H1 (cell line): ENCODE measurements around the gene CACNB2. TPM values are rescaled to one million over a fixed set of nuclear protein-coding genes. Genes with fewer than 3 reads are reported as not detected.

Experiments
- CTCF ChIA-PET: fragments of 300-600 bp; sonication (Branson Sonifier 250); formaldehyde crosslinking; loops from one replicate; lab custom pipeline; 2021; ENCODE audit not compliant: partially characterized antibody; lab: Charles Lee
- POLR2A ChIA-PET: fragments of 300-600 bp; sonication (Branson Sonifier 250); formaldehyde crosslinking; loops from one replicate; lab custom pipeline; 2021; ENCODE audit warnings: inconsistent platforms; ENCODE audit not compliant: partially characterized antibody; lab: Charles Lee
- DNase-seq, 2 experiments: peaks; one replicate each; pipeline versions ENCODE4 v3.0.0 to v3.0.0-alpha.2; 2010 to 2022; ENCODE audit warnings: low spot score in 2 of 2, low read depth in 1 of 2, mixed read lengths in 1 of 2
- FAIRE-seq: peaks from 2 replicates; lab custom pipeline; 2011; peaks lifted over from hg19 to GRCh38; lab: Jason Lieb, UNC
- H2AFZ ChIP-seq: 2 replicates; pipeline ENCODE4 v1.8.1; 2012; ENCODE audit warnings: low read length, inconsistent platforms
- H2AK5ac ChIP-seq: 2 replicates; pipeline ENCODE4 v1.6.1; 2013; ENCODE audit warnings: low read depth, low read length
- H2BK120ac ChIP-seq: replicated peaks from 2 replicates; pipeline ENCODE3; 2013; ENCODE audit warnings: low read depth, low read length, inconsistent platforms
- H2BK12ac ChIP-seq: 2 replicates; pipeline ENCODE4 v1.6.1; 2013; ENCODE audit warnings: low read depth, low read length
- H2BK15ac ChIP-seq: 2 replicates; pipeline ENCODE4 v1.6.1; 2013; ENCODE audit warnings: low read length
- H2BK20ac ChIP-seq: 2 replicates; pipeline ENCODE4 v1.6.1; 2013; ENCODE audit warnings: low read length
- H2BK5ac ChIP-seq: 2 replicates; pipeline ENCODE4 v1.6.1; 2013; ENCODE audit warnings: low read depth, low read length
- H3K14ac ChIP-seq: 2 replicates; pipeline ENCODE4 v1.6.1; 2013; ENCODE audit warnings: inconsistent platforms; ENCODE audit not compliant: insufficient read length
- H3K18ac ChIP-seq: 2 replicates; pipeline ENCODE4 v1.6.1; 2013; ENCODE audit warnings: low read length; ENCODE audit errors: extremely low read depth
- H3K23ac ChIP-seq: 2 replicates; pipeline ENCODE4 v1.6.1; 2013; ENCODE audit warnings: inconsistent platforms; ENCODE audit not compliant: insufficient read length
- H3K23me2 ChIP-seq: 2 replicates; pipeline ENCODE4 v1.6.1; 2013; ENCODE audit warnings: low read depth, low read length
- H3K27ac ChIP-seq: 2 replicates; pipeline ENCODE4 v1.6.1; 2011; ENCODE audit warnings: low read depth, low read length, inconsistent platforms
- H3K27me3 ChIP-seq, 4 experiments: replicated peaks in 1 of 4; 1 replicate in 1 of 4; 2 replicates in 3 of 4; pipeline versions ENCODE4 v1.6.1 to v1.8.1; 2011 to 2013; ENCODE audit warnings: low read length in 3 of 4, mild to moderate bottlenecking in 3 of 4, inconsistent platforms in 2 of 4, mixed read lengths in 2 of 4, moderate library complexity in 1 of 4; ENCODE audit not compliant: control insufficient read depth in 3 of 4, insufficient read depth in 3 of 4; ENCODE audit errors: extremely low read depth in 1 of 4
- H3K36me3 ChIP-seq, 4 experiments: 2 replicates each; pipeline versions ENCODE4 v1.6.1 to v1.8.1; 2011 to 2013; ENCODE audit warnings: mild to moderate bottlenecking in 4 of 4, low read length in 3 of 4, moderate library complexity in 2 of 4, control low read depth in 1 of 4, inconsistent platforms in 1 of 4; ENCODE audit not compliant: insufficient read depth in 4 of 4, control insufficient read depth in 2 of 4
- H3K4ac ChIP-seq: replicated peaks from 2 replicates; pipeline ENCODE3; 2013; ENCODE audit warnings: low read length, low read depth, mixed read lengths, inconsistent platforms; ENCODE audit not compliant: insufficient read length
- H3K4me1 ChIP-seq, 4 experiments: replicated peaks in 1 of 4; 1 replicate in 1 of 4; 2 replicates in 3 of 4; pipeline versions ENCODE4 v1.6.1 to v1.8.1; 2011 to 2013; ENCODE audit warnings: low read length in 3 of 4, inconsistent platforms in 2 of 4, mixed read lengths in 1 of 4; ENCODE audit not compliant: insufficient read depth in 4 of 4, control insufficient read depth in 3 of 4
- H3K4me2 ChIP-seq, 2 experiments: 2 replicates each; pipeline versions ENCODE4 v1.6.1 to v1.8.1; 2011 to 2013; ENCODE audit warnings: low read depth in 2 of 2, low read length in 2 of 2, control low read depth in 1 of 2, inconsistent platforms in 1 of 2, mild to moderate bottlenecking in 1 of 2; ENCODE audit not compliant: insufficient read depth in 1 of 2
- H3K4me3 ChIP-seq, 4 experiments: fragments of 200-600, 300-600 bp in 1 of 4; sonication (generic), shearing (Covaris generic), sonication (Bioruptor Twin) in 1 of 4; 2 replicates each; pipeline versions ENCODE4 v1.5.1 to v1.8.1; 2011 to 2016; ENCODE audit warnings: low read length in 4 of 4, low read depth in 3 of 4, control low read depth in 2 of 4, inconsistent platforms in 2 of 4, mild to moderate bottlenecking in 2 of 4, mixed read lengths in 1 of 4, moderate library complexity in 1 of 4; ENCODE audit not compliant: insufficient read depth in 2 of 4; ENCODE audit errors: extremely low read depth in 1 of 4
- H3K56ac ChIP-seq: replicated peaks from 2 replicates; pipeline ENCODE3; 2013; ENCODE audit warnings: low read depth, mild to moderate bottlenecking, mixed read lengths, low read length, inconsistent platforms; ENCODE audit not compliant: insufficient read length
- H3K79me1 ChIP-seq: 2 replicates; pipeline ENCODE4 v1.6.1; 2013; ENCODE audit warnings: low read depth, low read length, control low read depth
- H3K79me2 ChIP-seq, 2 experiments: 2 replicates each; pipeline versions ENCODE4 v1.6.1 to v1.8.1; 2012 to 2013; ENCODE audit warnings: low read length in 2 of 2, mild to moderate bottlenecking in 2 of 2, inconsistent platforms in 1 of 2; ENCODE audit not compliant: insufficient read depth in 2 of 2, control insufficient read depth in 1 of 2
- H3K9ac ChIP-seq, 4 experiments: replicated peaks in 1 of 4; 1 replicate in 1 of 4; 2 replicates in 3 of 4; pipeline versions ENCODE4 v1.6.1 to v1.8.1; 2011 to 2013; ENCODE audit warnings: low read depth in 3 of 4, low read length in 3 of 4, control low read depth in 2 of 4, mild to moderate bottlenecking in 2 of 4, moderate library complexity in 2 of 4, inconsistent platforms in 1 of 4; ENCODE audit errors: extremely low read depth in 1 of 4
- H3K9me3 ChIP-seq, 2 experiments: 2 replicates each; pipeline versions ENCODE4 v1.6.1 to v1.8.1; 2012 to 2013; ENCODE audit warnings: mild to moderate bottlenecking in 2 of 2, moderate library complexity in 2 of 2, control low read depth in 1 of 2, inconsistent platforms in 1 of 2, low read depth in 1 of 2, low read length in 1 of 2, mixed read lengths in 1 of 2; ENCODE audit not compliant: insufficient read depth in 2 of 2
- H4K20me1 ChIP-seq, 2 experiments: replicated peaks in 1 of 2; 2 replicates each; pipeline versions ENCODE3 to v1.8.1; 2011 to 2013; ENCODE audit warnings: inconsistent platforms in 2 of 2, low read length in 2 of 2, mild to moderate bottlenecking in 1 of 2; ENCODE audit not compliant: insufficient read depth in 2 of 2, control insufficient read depth in 1 of 2
- H4K5ac ChIP-seq: 2 replicates; pipeline ENCODE4 v1.6.1; 2013; ENCODE audit warnings: low read length, low read depth, mixed read lengths, inconsistent platforms; ENCODE audit not compliant: insufficient read length
- H4K8ac ChIP-seq: 2 replicates; pipeline ENCODE4 v1.8.0; 2013; ENCODE audit warnings: mild to moderate bottlenecking, moderate library complexity, low read length, inconsistent platforms; ENCODE audit not compliant: insufficient read depth; ENCODE audit errors: extremely low read depth
- H4K91ac ChIP-seq: replicated peaks from 2 replicates; pipeline ENCODE3; 2013; ENCODE audit warnings: low read length, mixed read lengths, inconsistent platforms; ENCODE audit not compliant: insufficient read length
- ATF2 ChIP-seq: IDR thresholded peaks from 2 replicates; pipeline ENCODE4 v1.6.1; 2012; ENCODE audit warnings: low read length, inconsistent platforms
- EGR1 ChIP-seq: IDR thresholded peaks from 2 replicates; pipeline ENCODE4 v1.6.1; 2011; ENCODE audit warnings: low read depth, low read length, borderline replicate concordance
- NRF1 ChIP-seq: IDR thresholded peaks from 2 replicates; pipeline ENCODE4 v1.6.1; 2011; ENCODE audit warnings: mild to moderate bottlenecking, low read depth, low read length, improper control_type of control experiment
- SIN3A ChIP-seq, 2 experiments: IDR thresholded peaks in 1 of 2; conservative IDR thresholded peaks in 1 of 2; 2 replicates each; pipeline ENCODE4 v1.6.1; 2011 to 2012; ENCODE audit warnings: low read length in 2 of 2, improper control_type of control experiment in 1 of 2, low read depth in 1 of 2, mild to moderate bottlenecking in 1 of 2
- whole genome bisulfite sequencing, 2 experiments: shearing (Covaris generic) in 1 of 2; methylation state at CpG; one replicate each; pipeline versions ENCODE4 v1.1.6 to v1.1.7; 2013 to 2015; ENCODE audit warnings: low lambda C conversion rate in 2 of 2, mixed read lengths in 2 of 2, inconsistent platforms in 1 of 2, low coverage in 1 of 2, missing lambda C conversion rate in 1 of 2; ENCODE audit not compliant: insufficient replicate concordance in 2 of 2, insufficient coverage in 1 of 2, insufficient read length in 1 of 2; ENCODE audit errors: extremely low coverage in 1 of 2, missing lambda C conversion rate in 1 of 2; 5-methylcytosine and 5-hydroxymethylcytosine counted together
- polyA plus RNA-seq, 7 experiments: library from polyadenylated mRNA; depleted of rRNA in 3 of 7; stranded (reverse) in 5 of 7; unstranded in 2 of 7; fragments of >200 nt in 5 of 7; fragments of 200-250 nt in 2 of 7; gene quantifications; 1 replicate in 5 of 7; 2 replicates in 1 of 7; 4 replicates in 1 of 7; pipeline versions ENCODE4 v1.2.1 to v1.2.3, GENCODE V29; 2011 to 2013; ENCODE audit warnings: missing spikeins in 2 of 7, mixed read lengths in 2 of 7
- total RNA-seq: library from RNA; stranded (reverse); fragmentation: NEBNext Ultra II Directional; extraction: Animal tissue kit (Norgen Biotek cat#: 25700); gene quantifications from 2 replicates; pipeline ENCODE4 v1.2.1, GENCODE V29; 2021

CACNB2 gene
- total and polyA plus RNA-seq, 2 of the 8 experiments (the other 6 are each of a cell fraction or from before 2014, with no cell fraction given) = 2.4 to 3.2 TPM

- Histone ChIP-seq H2BK12ac (no peak overlapping the region), H3K4me2 (no peak overlapping the region)
- TF ChIP-seq SIN3A (conservative IDR thresholded peaks at IDR 0.05 in 1 of 2, IDR thresholded peaks at IDR 0.05 in 1 of 2; ENCODE audit: low read depth in 1 of 2, low read length in 2 of 2) (no peak), EGR1 (no peak), ATF2 (no peak), NRF1 (no peak)
- TF ChIP-seq, all 59 proteins: peak for 0
- Histone ChIP-seq H2BK5ac (no peak overlapping the region), H3K56ac (no peak overlapping the region), H3K36me3 (no peaks in the 10 kb centered on the region), H3K9ac (no peak overlapping the region), H3K23ac (no peak overlapping the region), H3K9me3 (no peaks in the 10 kb centered on the region), H3K4ac (no peak overlapping the region), H4K20me1 (no peaks in the 10 kb centered on the region), H2BK15ac (no peak overlapping the region), H3K79me2 (no peaks in the 10 kb centered on the region), H4K5ac (no peak overlapping the region), H3K14ac (no peak overlapping the region), H3K27me3 (no peaks in the 10 kb centered on the region), H3K23me2 (no peaks in the 10 kb centered on the region), H3K4me1 (no peaks in the 10 kb centered on the region), H2AFZ (no peak overlapping the region), H2BK120ac (no peak overlapping the region), H4K91ac (no peak overlapping the region), H3K27ac (no peak overlapping the region), H2BK20ac (no peak overlapping the region), H3K79me1 (no peaks in the 10 kb centered on the region), H3K4me3 (no peak overlapping the region), H2AK5ac (no peak overlapping the region), H4K8ac (no peak overlapping the region), H3K18ac (no peak overlapping the region)
- DNase-seq = no peak
- ChIA-PET POLR2A (no interaction called here), CTCF (interaction anchor here (0.9 to 1.2 kb wide), 3 partner anchors 9 to 367 kb away, joined by 3 read pairs; no protein-coding TSS in a partner anchor)
- FAIRE-seq = no peak
- 97% methylated on average over 4 of the region's 4 CpGs; no CpG with 5 or more reads in 1 of the 2 experiments for WGBS, 2 experiments
Measured at GRCh38 chr10:18211862-18212261, 71.6 kb downstream of the CACNB2 start.
